Keratinocyte (primary cell): ENCODE data around the gene GNS. TPM values are rescaled to one million over a fixed set of nuclear protein-coding genes. Genes with fewer than 3 reads are reported as not detected.

Source experiments
- DNase-seq: peaks from one replicate; pipeline ENCODE4 v3.0.0-alpha.2; 2011; ENCODE audit warnings: low read depth, missing footprints, low spot score
- FAIRE-seq: peaks from 2 replicates; lab custom pipeline; 2011; peaks lifted over from hg19 to GRCh38; lab: Jason Lieb, UNC
- H2AFZ ChIP-seq: 2 replicates; pipeline ENCODE4 v1.6.0; 2012; ENCODE audit warnings: low read length, control low read depth, inconsistent platforms; ENCODE audit not compliant: control insufficient read depth
- H3K27ac ChIP-seq: 2 replicates; pipeline ENCODE4 v1.5.1; 2011; ENCODE audit warnings: low read length; ENCODE audit not compliant: control insufficient read depth, insufficient read depth
- H3K27me3 ChIP-seq: 3 replicates; pipeline ENCODE4 v1.6.0; 2011; ENCODE audit warnings: low read length; ENCODE audit not compliant: control insufficient read depth, insufficient read depth; ENCODE audit errors: extremely low read depth
- H3K36me3 ChIP-seq, 2 experiments: 2 replicates in 1 of 2; 3 replicates in 1 of 2; pipeline ENCODE4 v1.5.1; 2011; ENCODE audit warnings: low read length in 2 of 2, mild to moderate bottlenecking in 1 of 2; ENCODE audit not compliant: control insufficient read depth in 2 of 2, insufficient read depth in 2 of 2; ENCODE audit errors: extremely low read depth in 1 of 2
- H3K4me1 ChIP-seq: 3 replicates; pipeline ENCODE4 v1.5.1; 2011; ENCODE audit warnings: low read length; ENCODE audit not compliant: control insufficient read depth, insufficient read depth; ENCODE audit errors: extremely low read depth
- H3K4me2 ChIP-seq: 3 replicates; pipeline ENCODE4 v1.6.0; 2011; ENCODE audit warnings: low read depth, low read length; ENCODE audit not compliant: control insufficient read depth, insufficient read depth; ENCODE audit errors: extremely low read depth
- H3K4me3 ChIP-seq, 3 experiments: fragments of 200-600 bp in 1 of 3; sonication (generic) in 1 of 3; 2 replicates in 2 of 3; 3 replicates in 1 of 3; pipeline ENCODE4 v1.5.1; 2011 to 2016; ENCODE audit warnings: low read length in 3 of 3, mild to moderate bottlenecking in 3 of 3, control low read depth in 2 of 3, inconsistent platforms in 1 of 3, low read depth in 1 of 3, mixed read lengths in 1 of 3, mixed run types in 1 of 3, moderate library complexity in 1 of 3; ENCODE audit not compliant: control insufficient read depth in 2 of 3, insufficient read depth in 2 of 3; ENCODE audit errors: extremely low read depth in 1 of 3
- H3K79me2 ChIP-seq: 2 replicates; pipeline ENCODE4 v1.6.0; 2012; ENCODE audit warnings: low read length; ENCODE audit not compliant: control insufficient read depth, insufficient read depth
- H3K9ac ChIP-seq: 3 replicates; pipeline ENCODE4 v1.6.0; 2011; ENCODE audit warnings: low read length; ENCODE audit not compliant: control insufficient read depth, insufficient read depth; ENCODE audit errors: extremely low read depth
- H3K9me1 ChIP-seq: 3 replicates; pipeline ENCODE4 v1.6.0; 2011; ENCODE audit warnings: low read length; ENCODE audit not compliant: control insufficient read depth, insufficient read depth; ENCODE audit errors: extremely low read depth
- H3K9me3 ChIP-seq: 2 replicates; pipeline ENCODE4 v1.5.1; 2012; ENCODE audit warnings: low read depth, low read length; ENCODE audit not compliant: control insufficient read depth
- H4K20me1 ChIP-seq: 3 replicates; pipeline ENCODE4 v1.6.0; 2011; ENCODE audit warnings: low read length; ENCODE audit not compliant: control insufficient read depth, insufficient read depth; ENCODE audit errors: extremely low read depth
- CTCF ChIP-seq, 3 experiments: IDR thresholded peaks in 1 of 3; conservative IDR thresholded peaks in 1 of 3; optimal IDR thresholded peaks in 1 of 3; 2 replicates in 2 of 3; 3 replicates in 1 of 3; pipeline versions ENCODE3 to v1.5.1; 2011; ENCODE audit warnings: low read length in 3 of 3, mild to moderate bottlenecking in 3 of 3, moderate library complexity in 2 of 3, control low read depth in 1 of 3, inconsistent platforms in 1 of 3; ENCODE audit not compliant: insufficient read depth in 2 of 3; ENCODE audit errors: extremely low read depth in 1 of 3
- EZH2 ChIP-seq: IDR thresholded peaks from one replicate; pipeline ENCODE4 v1.6.1; 2012; ENCODE audit warnings: inconsistent platforms, mild to moderate bottlenecking, low read length, moderate library complexity
- dilution Hi-C: fragments of 300-500 bp; cut with MboI; formaldehyde crosslinking; loops from one replicate; pipeline ENCODE4 v1.7.0; 2020; ENCODE audit warnings: low sequenced_read_pairs; ENCODE audit not compliant: extremely low pct_ligation_motif_present
- polyA plus RNA-seq, 5 experiments: library from polyadenylated mRNA; depleted of rRNA in 3 of 5; stranded (reverse) in 3 of 5; stranded (forward) in 1 of 5; unstranded in 1 of 5; fragments of >200 nt; gene quantifications; 1 replicate in 1 of 5; 2 replicates in 3 of 5; 3 replicates in 1 of 5; pipeline versions ENCODE4 v1.2.1 to v1.2.3, GENCODE V29; 2011 to 2012; ENCODE audit warnings: missing spikeins in 2 of 5, low read depth in 1 of 5, low replicate concordance in 1 of 5

Gene GNS
- polyA plus RNA-seq, 1 donor (not counting 4 experiments of a cell fraction or from before 2014, with no cell fraction given): 57.8 TPM

DNA sequence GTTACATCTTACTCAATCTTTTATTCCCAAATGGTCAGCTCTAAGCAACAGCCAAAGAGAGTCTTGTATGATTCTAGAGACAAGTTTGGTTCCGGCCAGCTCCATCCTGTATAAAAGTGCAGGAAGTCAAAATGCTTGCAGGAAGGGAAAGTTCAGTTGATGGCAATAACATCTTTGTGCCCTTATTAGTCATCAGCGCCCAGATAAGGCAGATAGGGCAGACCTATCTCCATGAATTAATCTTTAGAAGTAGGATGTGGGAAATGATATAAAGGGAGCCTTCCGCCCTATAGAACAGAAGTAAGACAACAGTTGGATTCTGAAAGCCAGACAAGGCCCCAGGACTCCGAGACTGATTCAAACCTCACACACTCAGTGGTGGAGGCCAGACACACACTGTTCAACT lies 6.4 kb downstream of the GNS start:
- DNase-seq: no peak
- Histone ChIP-seq H3K4me1 (peaks cover 2% of the 10 kb centered on the region), H4K20me1 (no peaks in the 10 kb centered on the region), H3K36me3 (peaks cover 5 to 7% of the 10 kb centered on the region in 2 experiments), H3K27me3 (no peaks in the 10 kb centered on the region), H2AFZ (no peak overlapping the region), H3K9me1 (no peaks in the 10 kb centered on the region), H3K9ac (no peak overlapping the region), H3K9me3 (no peaks in the 10 kb centered on the region), H3K4me3 (no peak overlapping the region), H3K4me2 (no peak overlapping the region), H3K79me2 (no peaks in the 10 kb centered on the region), H3K27ac (no peak overlapping the region)
- dilution Hi-C loops: no loop called here
- FAIRE-seq: no peak
- TF ChIP-seq CTCF (optimal IDR thresholded peaks at IDR 0.05 in 1 of 3, IDR thresholded peaks at IDR 0.05 in 1 of 3, conservative IDR thresholded peaks at IDR 0.05 in 1 of 3; ENCODE audit: extremely low read depth in 1 of 3, insufficient read depth in 2 of 3, low read length in 3 of 3): no peak
- no peak for TF ChIP-seq EZH2

DNA sequence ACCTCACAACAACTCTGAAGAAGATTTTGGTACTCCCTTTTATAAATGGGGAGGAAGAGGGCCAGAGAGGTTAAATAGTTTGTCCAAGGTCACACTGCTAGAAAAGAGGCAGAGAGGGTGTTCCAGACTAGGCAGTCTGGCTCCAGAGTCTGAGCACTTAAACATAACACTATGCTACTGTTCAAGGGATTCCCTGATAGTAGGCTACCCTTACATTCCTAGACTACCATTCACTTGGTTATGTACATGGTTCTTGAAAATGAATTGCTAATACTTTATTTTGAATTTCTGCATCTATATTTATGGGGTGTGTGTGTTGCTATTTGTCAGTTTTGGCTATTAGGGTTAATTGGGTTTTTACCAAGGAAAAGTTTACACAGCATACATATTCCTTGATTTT lies 7.2 kb downstream of the GNS start:
- dilution Hi-C loops: no loop called here
- FAIRE-seq: no peak
- H3K27ac ChIP-seq: no peak overlapping the region

More for the DNA sequence above, 7.2 kb downstream of the GNS start:
- no peak for TF ChIP-seq EZH2
- TF ChIP-seq CTCF (optimal IDR thresholded peaks at IDR 0.05 in 1 of 3, IDR thresholded peaks at IDR 0.05 in 1 of 3, conservative IDR thresholded peaks at IDR 0.05 in 1 of 3; ENCODE audit: extremely low read depth in 1 of 3, insufficient read depth in 2 of 3, low read length in 3 of 3): no peak
- DNase-seq: no peak
- H4K20me1 ChIP-seq: no peaks in the 10 kb centered on the region
- no peaks in the 10 kb centered on the region for H3K9me3 ChIP-seq
- H3K4me2 ChIP-seq: no peak overlapping the region
- no peaks in the 10 kb centered on the region for H3K9me1 ChIP-seq
- H2AFZ ChIP-seq: no peak overlapping the region
- H3K4me3 ChIP-seq: no peak overlapping the region
- no peak overlapping the region for H3K9ac ChIP-seq
- peaks cover 5 to 15% of the 10 kb centered on the region in 2 experiments for H3K36me3 ChIP-seq
- no peaks in the 10 kb centered on the region for H3K27me3 ChIP-seq
- H3K4me1 ChIP-seq: peaks cover 5% of the 10 kb centered on the region
- no peaks in the 10 kb centered on the region for H3K79me2 ChIP-seq
